Liver (tissue), 3 donors: Measurements from ENCODE around the gene BHLHA15.

Experiments
- CTCF ChIP-seq: fragments of 150-350 bp; IDR thresholded peaks from 2 replicates; pipeline ENCODE4 v1.5.1; 2017; ENCODE audit warnings: improper control_type of control experiment, low read depth, low read length; ENCODE audit not compliant: missing input control
- FOXA1 ChIP-seq: IDR thresholded peaks from 2 replicates; pipeline ENCODE4 v1.6.1; 2016; ENCODE audit warnings: antibody characterized with exemption
- JUND ChIP-seq, 2 donors: IDR thresholded peaks; 2 replicates each; pipeline ENCODE4 v1.6.1; 2016; ENCODE audit warnings: antibody characterized with exemption in 2 of 2
- RAD21 ChIP-seq, 2 donors: IDR thresholded peaks; 2 replicates each; pipeline ENCODE4 v1.6.1; 2016; ENCODE audit warnings: antibody characterized with exemption in 2 of 2, mild to moderate bottlenecking in 2 of 2
- RXRA ChIP-seq, 2 donors: IDR thresholded peaks; 2 replicates each; pipeline ENCODE4 v1.6.1; 2017 to 2018; ENCODE audit warnings: antibody characterized with exemption in 2 of 2, mild to moderate bottlenecking in 1 of 2
- YY1 ChIP-seq: IDR thresholded peaks from 2 replicates; pipeline ENCODE4 v1.6.1; 2016; ENCODE audit warnings: antibody characterized with exemption, mild to moderate bottlenecking
- ZBTB33 ChIP-seq: IDR thresholded peaks from 2 replicates; pipeline ENCODE4 v1.6.1; 2016; ENCODE audit warnings: antibody characterized with exemption
- donor health status: healthy.
- donor health status: healthy.

- TF ChIP-seq RXRA (IDR thresholded peaks at IDR 0.05), result no peak
- TF ChIP-seq CTCF, result no peak
- TF ChIP-seq YY1, result no peak
- TF ChIP-seq JUND (IDR thresholded peaks at IDR 0.05), result no peak
- TF ChIP-seq FOXA1, result no peak
- TF ChIP-seq ZBTB33, result no peak
- no peak for TF ChIP-seq RAD21 (IDR thresholded peaks at IDR 0.05)
Measured at GRCh38 chr7:98175260-98175940, 35.8 kb upstream of the BHLHA15 start.
